Measurements from ENCODE around the gene DUSP16.

DUSP16 gene

DNA sequence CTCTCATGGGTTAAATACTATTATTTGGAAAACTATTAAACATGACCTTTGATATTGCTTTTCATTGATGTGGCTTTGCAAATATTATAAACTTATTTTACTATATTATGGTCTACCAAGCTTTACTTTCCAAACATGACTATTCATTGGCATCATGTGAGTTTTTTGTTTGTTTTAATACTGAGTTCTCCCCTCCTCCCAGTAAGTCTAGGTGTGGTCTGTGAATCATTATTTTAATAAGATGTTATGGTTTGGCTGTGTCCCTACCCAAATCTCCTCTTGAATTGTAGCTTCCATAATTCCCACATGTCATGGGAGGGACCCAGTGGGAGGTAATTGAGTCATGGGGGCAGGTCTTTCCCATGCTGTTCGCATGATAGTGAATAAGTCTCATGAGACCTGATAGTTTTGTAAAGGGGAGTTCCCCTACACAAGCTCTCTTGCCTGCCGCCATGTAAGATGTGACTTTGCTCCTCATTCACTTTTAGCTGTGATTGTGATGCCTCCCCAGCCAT lies 125.8 kb downstream of the DUSP16 start:
- no peak for DNase-seq

DNA sequence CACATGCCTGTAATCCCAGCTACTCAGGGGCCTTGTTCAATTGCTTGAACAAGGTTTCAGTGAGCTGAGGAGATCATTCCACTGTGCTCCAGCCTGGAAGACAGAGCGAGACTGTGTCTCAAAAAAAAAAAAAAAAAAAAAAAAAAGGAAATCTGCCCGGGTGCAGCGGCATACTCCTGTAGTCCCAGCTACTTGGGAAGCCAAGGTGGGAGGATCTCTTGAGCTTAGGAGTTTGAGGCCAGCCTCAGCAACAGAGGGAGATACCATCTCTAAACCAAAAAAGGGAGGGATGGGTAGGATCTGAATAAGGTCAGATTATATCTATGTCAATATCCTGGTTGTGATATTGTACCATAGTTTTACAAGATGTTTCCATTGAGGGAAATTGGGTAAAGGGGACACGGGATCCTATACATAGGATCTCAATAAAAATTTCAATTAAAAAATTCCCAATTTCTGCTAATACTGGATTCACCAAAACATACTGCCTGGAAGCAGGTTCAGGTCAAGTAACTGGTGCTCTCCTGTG lies 129.4 kb downstream of the DUSP16 start:
- DNase-seq: no peak

DNA sequence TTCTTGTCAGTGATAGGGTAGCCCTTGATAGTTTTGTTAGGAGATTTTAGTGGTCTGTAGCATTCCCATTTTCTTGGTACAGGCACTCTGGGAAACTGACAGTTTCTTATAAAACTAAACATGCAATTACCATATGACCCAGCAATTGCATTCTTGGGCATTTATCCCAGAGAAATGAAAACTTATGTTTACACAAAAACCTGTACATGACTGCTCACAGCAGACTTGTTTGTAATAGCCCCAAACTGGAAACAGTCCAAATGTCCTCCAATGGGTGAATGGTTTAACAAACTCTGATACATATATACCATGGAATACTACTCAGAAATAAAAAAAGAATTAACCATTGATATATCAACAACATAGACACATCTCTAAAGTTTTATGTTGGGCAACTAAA lies 130.3 kb downstream of the DUSP16 start:
- no peak for DNase-seq

DNA sequence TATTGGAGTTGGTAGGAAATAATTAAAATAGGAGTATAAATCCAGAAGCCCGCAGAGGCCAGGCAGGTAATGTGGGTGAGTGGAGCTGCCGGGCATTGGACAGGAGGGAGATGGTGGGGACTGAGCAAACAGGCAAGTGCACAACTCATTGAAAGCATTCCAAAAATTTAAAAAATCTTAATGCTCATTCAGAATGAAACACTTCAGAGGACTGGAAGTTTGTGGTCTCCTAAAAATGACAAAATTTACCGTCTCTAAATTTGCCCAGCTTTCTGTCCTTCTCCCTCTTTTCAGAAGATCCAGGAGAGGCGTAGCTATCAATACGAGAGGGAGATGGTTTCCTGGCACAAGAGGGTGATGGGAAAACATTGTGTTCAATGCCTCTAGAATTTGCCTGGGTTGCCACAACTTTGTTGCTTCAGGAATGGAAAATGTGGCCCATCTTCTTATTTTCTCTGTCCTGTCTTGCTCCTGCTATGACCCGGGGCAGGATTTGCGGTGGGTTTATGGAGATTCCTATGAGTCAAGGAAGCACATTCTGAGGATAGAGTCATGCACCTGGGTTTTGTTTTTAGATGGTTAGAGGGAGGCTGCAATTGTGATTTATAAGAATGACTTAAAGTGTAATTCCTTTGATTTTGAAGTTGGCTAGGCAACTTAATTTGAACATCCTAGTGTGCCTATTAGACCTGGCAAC lies 133.6 kb downstream of the DUSP16 start:
- no peak for DNase-seq

DNA sequence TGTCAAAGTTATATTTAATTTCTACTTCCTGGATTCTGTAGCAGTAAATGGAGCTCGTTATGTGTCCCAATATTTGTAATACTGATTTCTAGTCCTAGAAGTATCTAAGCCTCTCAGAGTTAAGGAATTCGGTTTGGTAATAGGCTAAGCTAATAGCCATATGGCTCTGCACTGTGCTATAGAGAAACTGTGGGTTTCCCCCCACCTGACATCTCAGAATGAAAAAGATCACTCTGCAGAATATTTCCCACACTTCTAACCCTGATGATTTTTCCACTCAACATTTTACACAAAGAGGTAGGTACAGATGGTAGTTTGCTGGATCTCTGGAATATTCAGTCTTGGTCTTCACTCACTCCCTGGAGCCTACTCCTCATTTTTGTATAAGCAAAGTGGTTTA lies 134.6 kb downstream of the DUSP16 start:
- no peak for DNase-seq

DNA sequence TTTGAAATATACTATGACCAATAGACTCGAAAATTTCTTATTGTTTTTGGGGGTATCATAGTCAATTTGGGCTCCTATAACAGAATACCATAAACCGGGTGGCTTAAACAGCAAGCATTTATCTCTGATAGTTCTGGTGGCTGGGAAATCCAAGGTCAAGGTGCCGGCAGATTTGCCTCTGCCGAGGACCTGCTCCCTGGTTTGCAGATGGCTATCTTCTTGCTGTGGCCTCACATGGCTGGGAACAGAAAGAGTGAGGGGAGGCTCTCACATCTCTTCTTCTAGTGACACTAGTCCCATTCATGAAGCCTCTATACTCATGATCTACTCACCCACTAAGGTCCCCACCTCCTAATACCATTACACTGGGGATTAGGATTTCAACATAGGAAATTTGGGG lies 135.1 kb downstream of the DUSP16 start:
- no peak for DNase-seq

DNA sequence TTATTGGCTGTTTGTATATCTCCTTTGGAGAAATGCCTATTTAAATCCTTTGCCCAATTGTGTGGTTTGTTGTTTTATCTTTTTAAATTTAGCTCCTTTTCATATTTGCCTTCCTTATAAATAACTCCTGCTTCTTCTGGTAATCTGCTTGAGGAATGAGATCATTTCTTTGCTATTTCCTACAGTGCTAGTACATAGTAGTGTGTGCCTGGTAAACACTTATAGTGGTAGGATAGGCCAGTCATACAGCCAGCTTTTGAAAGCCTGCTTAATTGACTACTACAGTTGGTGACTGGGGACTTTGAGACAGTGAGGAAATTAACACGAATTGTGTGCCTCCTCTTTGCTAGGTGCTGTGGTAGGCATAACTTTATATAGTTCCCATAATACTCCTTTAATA lies 137.0 kb downstream of the DUSP16 start:
- no peak for DNase-seq

DNA sequence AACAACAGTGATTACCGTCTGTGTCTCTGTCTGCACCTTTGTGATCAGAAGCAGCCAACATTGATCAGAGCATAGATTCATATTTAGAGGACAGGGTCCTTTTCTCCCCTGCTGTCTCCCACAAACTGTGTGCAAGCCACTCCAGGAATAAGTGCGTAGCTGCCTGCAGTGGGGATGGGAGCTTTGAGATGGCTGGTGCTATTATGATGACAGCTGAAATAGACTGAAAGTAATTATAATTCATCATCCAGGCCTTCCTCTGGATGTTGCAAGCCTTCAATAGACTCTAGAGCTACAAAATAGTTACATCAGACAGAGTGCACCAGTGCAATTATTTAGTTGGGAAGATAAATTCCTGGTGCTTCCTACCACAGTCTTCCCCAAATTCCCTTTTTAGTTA lies 137.7 kb downstream of the DUSP16 start:
- no peak for DNase-seq
